NT2/D1 (cell line): Measurements from ENCODE around the gene GDAP2.

Source experiments
- SUZ12 ChIP-seq: IDR thresholded peaks from 2 replicates; pipeline ENCODE4 v1.6.1; 2011; ENCODE audit not compliant: insufficient read length, insufficient read depth; ENCODE audit errors: extremely low read depth
- YY1 ChIP-seq: IDR thresholded peaks from 2 replicates; pipeline ENCODE4 v1.6.1; 2011; ENCODE audit not compliant: insufficient read length, insufficient read depth
- ZNF274 ChIP-seq: IDR thresholded peaks from 2 replicates; pipeline ENCODE4 v1.6.1; 2011; ENCODE audit warnings: mild to moderate bottlenecking, low read depth, low read length

- no peak for TF ChIP-seq YY1
- no peak for TF ChIP-seq ZNF274
- TF ChIP-seq SUZ12, result no peak
Observed at GRCh38 chr1:117883616-117884015, 45.8 kb downstream of the GDAP2 start.
